H9 (cell line): ENCODE data around the gene GNAI2. TPM values are rescaled to one million over a fixed set of nuclear protein-coding genes. Genes with fewer than 3 reads are reported as not detected.

Source experiments
- DNase-seq: peaks from one replicate; pipeline ENCODE4 v3.0.0-alpha.2; 2017
- H2AFZ ChIP-seq: one replicate; pipeline ENCODE4 v1.6.1; 2013; ENCODE audit warnings: mild to moderate bottlenecking, low read length, control low read depth, moderate library complexity
- H2AK5ac ChIP-seq: 2 replicates; pipeline ENCODE4 v1.6.1; 2013; ENCODE audit warnings: low read length, control low read depth, mixed read lengths; ENCODE audit not compliant: insufficient read length
- H2BK120ac ChIP-seq: one replicate; pipeline ENCODE4 v1.6.1; 2013; ENCODE audit warnings: low read depth, mild to moderate bottlenecking, low read length, control low read depth, inconsistent platforms; ENCODE audit not compliant: poor library complexity, severe bottlenecking
- H2BK12ac ChIP-seq: 2 replicates; pipeline ENCODE4 v1.6.1; 2013; ENCODE audit warnings: low read length, control low read depth, mixed read lengths, low read depth; ENCODE audit not compliant: insufficient read length
- H2BK15ac ChIP-seq: 2 replicates; pipeline ENCODE4 v1.6.1; 2013; ENCODE audit warnings: low read depth, low read length, control low read depth
- H2BK20ac ChIP-seq: one replicate; pipeline ENCODE4 v1.6.1; 2013; ENCODE audit warnings: low read depth, mild to moderate bottlenecking, low read length, control low read depth, inconsistent platforms; ENCODE audit not compliant: poor library complexity, severe bottlenecking
- H2BK5ac ChIP-seq: 2 replicates; pipeline ENCODE4 v1.6.1; 2013; ENCODE audit warnings: low read length, control low read depth, mixed read lengths; ENCODE audit not compliant: insufficient read length
- H3K14ac ChIP-seq: 2 replicates; pipeline ENCODE4 v1.6.1; 2013; ENCODE audit warnings: low read length, control low read depth; ENCODE audit not compliant: insufficient read depth
- H3K18ac ChIP-seq: 2 replicates; pipeline ENCODE4 v1.6.1; 2013; ENCODE audit warnings: low read depth, mild to moderate bottlenecking, mixed read lengths, low read length, control low read depth; ENCODE audit not compliant: insufficient read length
- H3K23ac ChIP-seq: 2 replicates; pipeline ENCODE4 v1.6.1; 2013; ENCODE audit warnings: low read length, control low read depth, mixed read lengths, low read depth; ENCODE audit not compliant: insufficient read length
- H3K23me2 ChIP-seq: 2 replicates; pipeline ENCODE4 v1.6.1; 2013; ENCODE audit warnings: low read depth, mild to moderate bottlenecking, mixed read lengths, low read length, control low read depth; ENCODE audit not compliant: insufficient read length, poor library complexity, severe bottlenecking
- H3K27ac ChIP-seq: 2 replicates; pipeline ENCODE4 v1.5.1; 2013; ENCODE audit warnings: low read length, control low read depth, mixed read lengths, low read depth; ENCODE audit not compliant: insufficient read length
- H3K27me3 ChIP-seq: 2 replicates; pipeline ENCODE4 v1.6.1; 2013; ENCODE audit warnings: low read length, control low read depth, inconsistent platforms; ENCODE audit not compliant: insufficient read depth
- H3K4ac ChIP-seq: 2 replicates; pipeline ENCODE4 v1.6.1; 2013; ENCODE audit warnings: low read depth, mild to moderate bottlenecking, control low read depth, inconsistent platforms, low read length, moderate library complexity
- H3K4me1 ChIP-seq: 2 replicates; pipeline ENCODE4 v1.6.1; 2013; ENCODE audit warnings: low read length, control low read depth, inconsistent platforms; ENCODE audit not compliant: insufficient read depth
- H3K4me2 ChIP-seq: 2 replicates; pipeline ENCODE4 v1.6.1; 2013; ENCODE audit warnings: low read length, control low read depth, mixed read lengths; ENCODE audit not compliant: insufficient read length, insufficient read depth
- H3K56ac ChIP-seq: 2 replicates; pipeline ENCODE4 v1.6.1; 2013; ENCODE audit warnings: low read depth, mild to moderate bottlenecking, mixed read lengths, low read length, control low read depth; ENCODE audit not compliant: insufficient read length
- H3K79me1 ChIP-seq: 2 replicates; pipeline ENCODE4 v1.6.1; 2013; ENCODE audit warnings: low read depth, mild to moderate bottlenecking, moderate library complexity, low read length, control low read depth, inconsistent platforms; ENCODE audit not compliant: insufficient read depth, poor library complexity, severe bottlenecking
- H3K79me2 ChIP-seq: 2 replicates; pipeline ENCODE4 v1.6.1; 2013; ENCODE audit warnings: low read length, control low read depth, inconsistent platforms; ENCODE audit not compliant: insufficient read depth
- H3K9ac ChIP-seq: 2 replicates; pipeline ENCODE4 v1.6.1; 2013; ENCODE audit warnings: low read length, control low read depth, mixed read lengths; ENCODE audit not compliant: insufficient read length; ENCODE audit errors: extremely low read depth
- H3K9me3 ChIP-seq: one replicate; pipeline ENCODE4 v1.6.1; 2013; ENCODE audit warnings: low read depth, low read length, inconsistent platforms; ENCODE audit not compliant: control insufficient read depth
- H3T11ph ChIP-seq: one replicate; pipeline ENCODE4 v1.6.1; 2013; ENCODE audit warnings: mild to moderate bottlenecking, low read length, control low read depth, inconsistent platforms
- H4K20me1 ChIP-seq: one replicate; pipeline ENCODE4 v1.6.1; 2013; ENCODE audit not compliant: control insufficient read depth, insufficient read length, insufficient read depth
- H4K5ac ChIP-seq: 2 replicates; pipeline ENCODE4 v1.6.1; 2013; ENCODE audit warnings: low read depth, mild to moderate bottlenecking, mixed read lengths, low read length, control low read depth; ENCODE audit not compliant: insufficient read length
- H4K8ac ChIP-seq: replicated peaks from 2 replicates; pipeline ENCODE4 v1.6.1; 2013; ENCODE audit warnings: low read length, control low read depth, mixed read lengths, low read depth; ENCODE audit not compliant: insufficient read length
- H4K91ac ChIP-seq: 2 replicates; pipeline ENCODE4 v1.6.1; 2013; ENCODE audit warnings: low read depth, mild to moderate bottlenecking, moderate library complexity, mixed read lengths, low read length, control low read depth; ENCODE audit not compliant: insufficient read length
- H3K27ac Mint-ChIP-seq, 3 experiments: 2 replicates in 2 of 3; 3 replicates in 1 of 3; pipeline ENCODE4 v1.8.0; 2020 to 2021; ENCODE audit warnings: mixed read lengths in 3 of 3, mild to moderate bottlenecking in 1 of 3, moderate library complexity in 1 of 3
- H3K27me3 Mint-ChIP-seq: 2 replicates; pipeline ENCODE4 v1.8.0; 2021; ENCODE audit warnings: low read depth, mild to moderate bottlenecking, moderate library complexity, mixed read lengths
- H3K36me3 Mint-ChIP-seq, 3 experiments: 2 replicates in 2 of 3; 3 replicates in 1 of 3; pipeline ENCODE4 v1.8.0; 2020 to 2021; ENCODE audit warnings: low read depth in 3 of 3, mixed read lengths in 3 of 3; ENCODE audit not compliant: insufficient read depth in 1 of 3
- H3K4me1 Mint-ChIP-seq, 2 experiments: 2 replicates each; pipeline ENCODE4 v1.8.0; 2020; ENCODE audit warnings: mixed read lengths in 2 of 2
- H3K4me3 Mint-ChIP-seq, 2 experiments: 2 replicates in 1 of 2; 3 replicates in 1 of 2; pipeline ENCODE4 v1.8.0; 2020 to 2021; ENCODE audit warnings: mild to moderate bottlenecking in 2 of 2, mixed read lengths in 2 of 2, moderate library complexity in 1 of 2
- H3K9me3 Mint-ChIP-seq, 2 experiments: 2 replicates in 1 of 2; 3 replicates in 1 of 2; pipeline ENCODE4 v1.8.0; 2020; ENCODE audit warnings: mild to moderate bottlenecking in 2 of 2, mixed read lengths in 2 of 2, moderate library complexity in 1 of 2
- CTCF ChIP-seq: fragments of 200-600 bp; sonication (generic); conservative IDR thresholded peaks from 3 replicates; pipeline ENCODE4 v1.8.0; 2021; ENCODE audit warnings: antibody characterized with exemption, mild to moderate bottlenecking
- WGBS: extraction: QIAGEN DNeasy Blood & Tissue Kit; methylation state at CpG from one replicate; pipeline ENCODE4 v1.1.7; 2013; ENCODE audit warnings: missing lambda C conversion rate, low lambda C conversion rate, mixed read lengths; ENCODE audit not compliant: insufficient read length; ENCODE audit errors: extremely low coverage; 5-methylcytosine and 5-hydroxymethylcytosine counted together
- total RNA-seq: library from RNA; stranded (reverse); gene quantifications from 2 replicates; pipeline ENCODE4 v1.2.1, GENCODE V29; 2021

Gene GNAI2
- total RNA-seq, 1 experiment from 2014 or later, result 218 TPM

- Histone ChIP-seq H3K4me1 (peaks cover 15% of the 10 kb centered on the region; the same call in 1 of the 2 replicates), H3K56ac (no peak overlapping the region), H3K18ac (no peak overlapping the region), H2AFZ (no peak overlapping the region), H3K9ac (no peak overlapping the region), H2BK12ac (no peak overlapping the region), H3K14ac (no peak overlapping the region), H2BK20ac (no peak overlapping the region), H4K8ac (no peak overlapping the region), H3T11ph (no peak overlapping the region), H2AK5ac (no peak overlapping the region), H3K79me2 (peaks cover 30% of the 10 kb centered on the region; the same call in 1 of the 2 replicates), H3K27ac (no peak overlapping the region), H2BK5ac (no peak overlapping the region), H4K20me1 (no peaks in the 10 kb centered on the region), H4K91ac (no peak overlapping the region), H4K5ac (no peak overlapping the region), H3K4ac (no peak overlapping the region), H2BK120ac (no peak overlapping the region), H2BK15ac (no peak overlapping the region), H3K4me2 (peak overlapping the region; percentile 91), H3K9me3 (no peaks in the 10 kb centered on the region), H3K27me3 (no peaks in the 10 kb centered on the region), H3K23ac (no peak overlapping the region), H3K79me1 (peaks cover 11% of the 10 kb centered on the region), H3K23me2 (peaks cover 17% of the 10 kb centered on the region)
- H3K27ac Mint-ChIP-seq, result peak overlapping the region in 2 of 3 experiments; percentile 58 to 74; a peak in 4 of 7 replicates
- no peaks in the 10 kb centered on the region for H3K9me3 Mint-ChIP-seq
- no peaks in the 10 kb centered on the region for H3K27me3 Mint-ChIP-seq
- H3K4me3 Mint-ChIP-seq, result peak overlapping the region; percentile 96 to 99; a peak in 4 of 5 replicates
- peaks cover 6 to 11% (median 10%) of the 10 kb centered on the region in 3 experiments; a peak in 4 of 7 replicates for H3K36me3 Mint-ChIP-seq
- TF ChIP-seq CTCF, result peak; percentile 32; the same call in 2 of the 3 replicates
- peaks cover 60 to 68% of the 10 kb centered on the region in 2 experiments for H3K4me1 Mint-ChIP-seq
- no CpG with 5 or more reads among the region's 7 CpGs for WGBS
- no peak for DNase-seq
These were observed 2.6 kb downstream of the GNAI2 start for GRCh38 chr3:50238549-50239026.
